Transverse colon (tissue), 4 donors: ENCODE data around the gene PYM1.

ENCODE experiments used
- CTCF ChIP-seq, 5 experiments: fragments of 200-600 bp in 3 of 5; fragments of 450-650 bp in 2 of 5; sonication (generic) in 3 of 5; IDR thresholded peaks; 1 replicate in 2 of 5; 2 replicates in 3 of 5; pipeline ENCODE4 v1.5.1; 2016 to 2017; ENCODE audit warnings: antibody characterized with exemption in 5 of 5, inconsistent platforms in 3 of 5, mild to moderate bottlenecking in 2 of 5, moderate library complexity in 1 of 5
- EP300 ChIP-seq: sonication (generic); formaldehyde crosslinking; IDR thresholded peaks from one replicate; pipeline ENCODE4 v1.6.1; 2017; ENCODE audit warnings: antibody characterized with exemption, low read depth
- POLR2A ChIP-seq: fragments of 450-650 bp; IDR thresholded peaks from one replicate; pipeline ENCODE4 v1.6.1; 2016; ENCODE audit warnings: antibody characterized with exemption, mild to moderate bottlenecking, moderate library complexity
- POLR2AphosphoS5 ChIP-seq, 3 donors: sonication (generic); formaldehyde crosslinking; IDR thresholded peaks; one replicate each; pipeline ENCODE4 v1.6.1; 2016; ENCODE audit warnings: antibody characterized with exemption in 3 of 3

- TF ChIP-seq CTCF (IDR thresholded peaks at IDR 0.05) (no peak), EP300 (no peak), POLR2A (no peak), POLR2AphosphoS5 (IDR thresholded peaks at IDR 0.05) (no peak)
These were observed 36.1 kb upstream of the PYM1 start for GRCh38 chr12:55963760-55964159.
